ENCODE data around the gene NAGK.

- no peak for TF ChIP-seq EZH2phosphoT487 (IDR thresholded peaks at IDR 0.05; ENCODE audit: borderline replicate concordance, low read depth, low read length)
- TF ChIP-seq, protein P1, sequence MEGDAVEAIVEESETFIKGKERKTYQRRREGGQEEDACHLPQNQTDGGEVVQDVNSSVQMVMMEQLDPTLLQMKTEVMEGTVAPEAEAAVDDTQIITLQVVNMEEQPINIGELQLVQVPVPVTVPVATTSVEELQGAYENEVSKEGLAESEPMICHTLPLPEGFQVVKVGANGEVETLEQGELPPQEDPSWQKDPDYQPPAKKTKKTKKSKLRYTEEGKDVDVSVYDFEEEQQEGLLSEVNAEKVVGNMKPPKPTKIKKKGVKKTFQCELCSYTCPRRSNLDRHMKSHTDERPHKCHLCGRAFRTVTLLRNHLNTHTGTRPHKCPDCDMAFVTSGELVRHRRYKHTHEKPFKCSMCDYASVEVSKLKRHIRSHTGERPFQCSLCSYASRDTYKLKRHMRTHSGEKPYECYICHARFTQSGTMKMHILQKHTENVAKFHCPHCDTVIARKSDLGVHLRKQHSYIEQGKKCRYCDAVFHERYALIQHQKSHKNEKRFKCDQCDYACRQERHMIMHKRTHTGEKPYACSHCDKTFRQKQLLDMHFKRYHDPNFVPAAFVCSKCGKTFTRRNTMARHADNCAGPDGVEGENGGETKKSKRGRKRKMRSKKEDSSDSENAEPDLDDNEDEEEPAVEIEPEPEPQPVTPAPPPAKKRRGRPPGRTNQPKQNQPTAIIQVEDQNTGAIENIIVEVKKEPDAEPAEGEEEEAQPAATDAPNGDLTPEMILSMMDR (conservative IDR thresholded peaks at IDR 0.05; ENCODE audit: low read length), result no peak
These were observed 20.4 kb upstream of the NAGK start for GRCh38 chr2:71048096-71048495.

Measured in OCI-LY7 (cell line).